ENCODE results near the gene TPO. TPM values are rescaled to one million over a fixed set of nuclear protein-coding genes. Genes with fewer than 3 reads are reported as not detected.

Gene TPO
- total RNA-seq, 1 experiment from 2014 or later: not detected

GRCh38 chr2:1499033-1499795 lies 86.0 kb downstream of the TPO start:
- H4K91ac ChIP-seq (ENCODE audit: insufficient read length, low read depth, low read length): no peak overlapping the region
- no peaks in the 10 kb centered on the region for H3K27me3 Mint-ChIP-seq (ENCODE audit: low read depth)
- no CpG with 5 or more reads among the region's 13 CpGs for WGBS (ENCODE audit: extremely low coverage, insufficient read length, low lambda C conversion rate)

More at GRCh38 chr2:1499033-1499795, 86.0 kb downstream of the TPO start:
- no peak overlapping the region for H4K5ac ChIP-seq (ENCODE audit: insufficient read length, low read depth, low read length)
- Mint-ChIP-seq H3K27ac (no peak overlapping the region), H3K36me3 (ENCODE audit: insufficient read depth in 1 of 3, low read depth in 3 of 3) (no peaks in the 10 kb centered on the region), H3K9me3 (no peaks in the 10 kb centered on the region), H3K4me3 (no peak overlapping the region), H3K4me1 (no peaks in the 10 kb centered on the region)
- H2BK120ac ChIP-seq (ENCODE audit: low read depth, low read length, poor library complexity, severe bottlenecking): no peak overlapping the region
- no peak overlapping the region for H2BK12ac ChIP-seq (ENCODE audit: insufficient read length, low read depth, low read length)
- H3K4ac ChIP-seq (ENCODE audit: low read depth, low read length): no peak overlapping the region
- H3K4me2 ChIP-seq (ENCODE audit: insufficient read depth, insufficient read length, low read length): no peak overlapping the region
- no peaks in the 10 kb centered on the region for H3K23me2 ChIP-seq (ENCODE audit: insufficient read length, low read depth, low read length, poor library complexity, severe bottlenecking)
- no peaks in the 10 kb centered on the region for H4K20me1 ChIP-seq (ENCODE audit: control insufficient read depth, insufficient read depth, insufficient read length)
- no peak overlapping the region for H3K14ac ChIP-seq (ENCODE audit: insufficient read depth, low read length)
- no peak overlapping the region for H2BK5ac ChIP-seq (ENCODE audit: insufficient read length, low read length)
- H3K27me3 ChIP-seq (ENCODE audit: insufficient read depth, low read length): no peaks in the 10 kb centered on the region
- no peaks in the 10 kb centered on the region for H3K79me2 ChIP-seq (ENCODE audit: insufficient read depth, low read length)
- H3K79me1 ChIP-seq (ENCODE audit: insufficient read depth, low read depth, low read length, poor library complexity, severe bottlenecking): no peaks in the 10 kb centered on the region
- no peaks in the 10 kb centered on the region for H3K9me3 ChIP-seq (ENCODE audit: control insufficient read depth, low read depth, low read length)
- H3K9ac ChIP-seq (ENCODE audit: extremely low read depth, insufficient read length, low read length): no peak overlapping the region
- H3K23ac ChIP-seq (ENCODE audit: insufficient read length, low read depth, low read length): no peak overlapping the region
- no peak overlapping the region for H3K56ac ChIP-seq (ENCODE audit: insufficient read length, low read depth, low read length)
- no peak overlapping the region for H2BK20ac ChIP-seq (ENCODE audit: low read depth, low read length, poor library complexity, severe bottlenecking)
- TF ChIP-seq, protein P1, sequence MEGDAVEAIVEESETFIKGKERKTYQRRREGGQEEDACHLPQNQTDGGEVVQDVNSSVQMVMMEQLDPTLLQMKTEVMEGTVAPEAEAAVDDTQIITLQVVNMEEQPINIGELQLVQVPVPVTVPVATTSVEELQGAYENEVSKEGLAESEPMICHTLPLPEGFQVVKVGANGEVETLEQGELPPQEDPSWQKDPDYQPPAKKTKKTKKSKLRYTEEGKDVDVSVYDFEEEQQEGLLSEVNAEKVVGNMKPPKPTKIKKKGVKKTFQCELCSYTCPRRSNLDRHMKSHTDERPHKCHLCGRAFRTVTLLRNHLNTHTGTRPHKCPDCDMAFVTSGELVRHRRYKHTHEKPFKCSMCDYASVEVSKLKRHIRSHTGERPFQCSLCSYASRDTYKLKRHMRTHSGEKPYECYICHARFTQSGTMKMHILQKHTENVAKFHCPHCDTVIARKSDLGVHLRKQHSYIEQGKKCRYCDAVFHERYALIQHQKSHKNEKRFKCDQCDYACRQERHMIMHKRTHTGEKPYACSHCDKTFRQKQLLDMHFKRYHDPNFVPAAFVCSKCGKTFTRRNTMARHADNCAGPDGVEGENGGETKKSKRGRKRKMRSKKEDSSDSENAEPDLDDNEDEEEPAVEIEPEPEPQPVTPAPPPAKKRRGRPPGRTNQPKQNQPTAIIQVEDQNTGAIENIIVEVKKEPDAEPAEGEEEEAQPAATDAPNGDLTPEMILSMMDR (conservative IDR thresholded peaks at IDR 0.05): no peak
- no peak overlapping the region for H2BK15ac ChIP-seq (ENCODE audit: low read depth, low read length)
- no peak overlapping the region for H2AFZ ChIP-seq (ENCODE audit: low read length)
- H3K4me1 ChIP-seq (ENCODE audit: insufficient read depth, low read length): no peaks in the 10 kb centered on the region
- no peak overlapping the region for H3K18ac ChIP-seq (ENCODE audit: insufficient read length, low read depth, low read length)
- no peak overlapping the region for H3K27ac ChIP-seq (ENCODE audit: insufficient read length, low read depth, low read length)
- no peak overlapping the region for H4K8ac ChIP-seq (replicated peaks; ENCODE audit: insufficient read length, low read depth, low read length)
- H2AK5ac ChIP-seq (ENCODE audit: insufficient read length, low read length): no peak overlapping the region
- no peak overlapping the region for H3T11ph ChIP-seq (ENCODE audit: low read length)
- DNase-seq: no peak

All from H9 (cell line).